HepG2 (cell line): ENCODE data around the gene SVOP. TPM values are rescaled to one million over a fixed set of nuclear protein-coding genes. Genes with fewer than 3 reads are reported as not detected.
"Not testable (repeated sequence)": the region's sequence is repeated elsewhere in the genome, so short reads cannot be mapped to it uniquely, and the experiment has no call there.

ENCODE experiments used
- ATAC-seq: fragments of 200-7000 bp; cut with Tn5 transposase; 3 replicates; pipeline ENCODE4 v1.9.1; 2020; ENCODE audit warnings: mild to moderate bottlenecking, moderate library complexity
- BruUV-seq: library from RNA; stranded (reverse); fragments of 400-500 nt; replicated peaks from 2 replicates; lab custom pipeline; 2021; lab: Mats Ljungman, UMichigan
- CTCF ChIA-PET: fragments of 300-600 bp; formaldehyde crosslinking; extraction: SDS; loops from one replicate; lab custom pipeline; 2021; ENCODE audit warnings: low total read pairs, inconsistent platforms, low intra/inter-chr PET ratio; lab: Yijun Ruan, JAX
- POLR2A ChIA-PET: fragments of 350-600 bp; sonication (Branson Sonifier 250); formaldehyde crosslinking; loops from one replicate; lab custom pipeline; 2020; ENCODE audit warnings: antibody characterized with exemption, inconsistent platforms; lab: Yijun Ruan, JAX
- DNase-seq: peaks from one replicate; pipeline ENCODE4 v3.0.0-alpha.2; 2015; ENCODE audit warnings: low spot score
- FAIRE-seq: peaks from 3 replicates; lab custom pipeline; 2011; peaks lifted over from hg19 to GRCh38; lab: Jason Lieb, UNC
- H2AFZ ChIP-seq: one replicate; pipeline ENCODE4 v1.6.1; 2011; ENCODE audit warnings: low read length, inconsistent platforms
- H3K27ac ChIP-seq: fragments of 300-600 bp; 3 replicates; pipeline ENCODE4 v1.8.0; 2011; ENCODE audit warnings: mixed run types, mild to moderate bottlenecking, mixed read lengths, low read length, inconsistent platforms; ENCODE audit not compliant: insufficient read depth; ENCODE audit errors: extremely low read length
- H3K27me3 ChIP-seq, 2 experiments: fragments of 200-600 bp in 1 of 2; 2 replicates in 1 of 2; 3 replicates in 1 of 2; pipeline versions ENCODE4 v1.6.0 to v1.8.0; 2011; ENCODE audit warnings: low read length in 2 of 2, mild to moderate bottlenecking in 2 of 2, moderate library complexity in 2 of 2, inconsistent platforms in 1 of 2; ENCODE audit not compliant: insufficient read depth in 2 of 2, control insufficient read depth in 1 of 2
- H3K36me3 ChIP-seq, 2 experiments: fragments of 200-600 bp in 1 of 2; replicated peaks in 1 of 2; 2 replicates in 1 of 2; 3 replicates in 1 of 2; pipeline versions ENCODE4 v1.5.1 to v1.8.0; 2011; ENCODE audit warnings: low read length in 2 of 2, inconsistent platforms in 1 of 2; ENCODE audit not compliant: insufficient read depth in 2 of 2, control insufficient read depth in 1 of 2
- H3K4me1 ChIP-seq: 2 replicates; pipeline ENCODE4 v1.5.1; 2012; ENCODE audit warnings: low read length, inconsistent platforms; ENCODE audit not compliant: insufficient read depth
- H3K4me2 ChIP-seq: 2 replicates; pipeline ENCODE4 v1.6.0; 2011; ENCODE audit warnings: low read depth, low read length, inconsistent platforms
- H3K4me3 ChIP-seq, 3 experiments: fragments of 200-600 bp in 1 of 3; sonication (generic), shearing (Covaris generic) in 1 of 3; replicated peaks in 1 of 3; 2 replicates each; pipeline ENCODE4 v1.5.1; 2011 to 2016; ENCODE audit warnings: low read length in 3 of 3, inconsistent platforms in 2 of 3, low read depth in 2 of 3, mild to moderate bottlenecking in 2 of 3, control low read depth in 1 of 3, mixed read lengths in 1 of 3; ENCODE audit not compliant: insufficient read depth in 1 of 3
- H3K79me2 ChIP-seq: one replicate; pipeline ENCODE4 v1.6.1; 2011; ENCODE audit warnings: low read length, inconsistent platforms; ENCODE audit not compliant: insufficient read depth
- H3K9ac ChIP-seq: 2 replicates; pipeline ENCODE4 v1.6.0; 2011; ENCODE audit warnings: mild to moderate bottlenecking, low read depth, low read length, inconsistent platforms; ENCODE audit not compliant: insufficient read depth
- H3K9me3 ChIP-seq: 2 replicates; pipeline ENCODE4 v1.5.1; 2012; ENCODE audit warnings: mild to moderate bottlenecking, low read length
- H4K20me1 ChIP-seq: 2 replicates; pipeline ENCODE4 v1.6.0; 2011; ENCODE audit warnings: inconsistent platforms, mild to moderate bottlenecking, low read length, moderate library complexity; ENCODE audit not compliant: insufficient read depth
- RAD51 ChIP-seq: fragments of 450-650 bp; IDR thresholded peaks from 2 replicates; pipeline ENCODE4 v1.6.1; 2016; ENCODE audit warnings: borderline replicate concordance
- USF2 ChIP-seq, 2 experiments: sonication (generic) in 1 of 2; formaldehyde crosslinking in 1 of 2; IDR thresholded peaks; 2 replicates each; pipeline versions ENCODE4 v1.5.1 to v1.6.1; 2011 to 2020; ENCODE audit warnings: borderline replicate concordance in 1 of 2, low read depth in 1 of 2, low read length in 1 of 2, mild to moderate bottlenecking in 1 of 2, missing genetic modification reagents in 1 of 2, moderate library complexity in 1 of 2
- XRCC5 ChIP-seq: fragments of 200-400 bp; formaldehyde crosslinking; optimal IDR thresholded peaks from 2 replicates; pipeline ENCODE3; 2017; ENCODE audit warnings: mild to moderate bottlenecking, low read length
- WGBS: methylation state at CpG from one replicate; pipeline ENCODE4 v1.1.6; 2017; ENCODE audit warnings: low lambda C conversion rate; 5-methylcytosine and 5-hydroxymethylcytosine counted together
- in situ Hi-C: cut with HindIII; loops from 2 replicates; pipeline ENCODE4 v1.10.0; 2017; ENCODE audit warnings: low pct_unique_long_range_greater_than_20kb; ENCODE audit not compliant: extremely low pct_ligation_motif_present
- intact Hi-C: fragments of 100-400 bp; cut with micrococcal nuclease; formaldehyde crosslinking; loops from one replicate; pipeline ENCODE4 v1.10.0; 2022; ENCODE audit not compliant: unreplicated experiment
- polyA plus RNA-seq, 8 experiments: library from polyadenylated mRNA; depleted of rRNA in 3 of 8; stranded (reverse) in 7 of 8; unstranded in 1 of 8; fragments of >200 nt; fragmentation: Illumina TruSeq in 4 of 8; extraction: Trizol in 4 of 8; gene quantifications; 2 replicates each; pipeline versions ENCODE4 v1.2.1 to v1.2.3, GENCODE V29; 2011 to 2016; ENCODE audit warnings: low read depth in 4 of 8, missing spikeins in 1 of 8, mixed read lengths in 1 of 8; ENCODE audit not compliant: insufficient read depth in 1 of 8
- total RNA-seq, 5 experiments: library from RNA; depleted of rRNA; stranded (reverse); fragments of >200 nt; fragmentation: Illumina TruSeq; extraction: Trizol; gene quantifications; 2 replicates each; pipeline ENCODE4 v1.2.3, GENCODE V29; 2016; ENCODE audit warnings: low read depth in 1 of 5

The SVOP gene
- total and polyA plus RNA-seq, 2 of the 13 experiments (the other 11 are each of a cell fraction or from before 2014, with no cell fraction given), result not detected

- ATAC-seq, result no peak
- no peaks in the 10 kb centered on the region for H3K9me3 ChIP-seq
- no peak overlapping the region for H3K4me3 ChIP-seq
- no peak overlapping the region for H3K9ac ChIP-seq
- in situ Hi-C loops (no loop called here), intact Hi-C loops (no loop called here)
- BruUV-seq, result no TSS peak
- DNase-seq, result no peak
- WGBS, result 1% methylated on average over 4 of the region's 4 CpGs
- H3K79me2 ChIP-seq, result no peaks in the 10 kb centered on the region
- no peak overlapping the region for H2AFZ ChIP-seq
- H4K20me1 ChIP-seq, result no peaks in the 10 kb centered on the region
- H3K27ac ChIP-seq, result no peak overlapping the region
- H3K4me2 ChIP-seq, result no peak overlapping the region
- ChIA-PET CTCF (no interaction called here), POLR2A (interaction anchor here (1.4 kb wide), 1 partner anchor 11 kb away, joined by 3 read pairs; the partner anchor contains the start of gene SSH1)
- H3K4me1 ChIP-seq, result peaks cover 13% of the 10 kb centered on the region
- no peaks in the 10 kb centered on the region for H3K36me3 ChIP-seq
- H3K27me3 ChIP-seq, result no peaks in the 10 kb centered on the region; a peak in 2 of 5 replicates
- TF ChIP-seq USF2 (IDR thresholded peaks at IDR 0.05; ENCODE audit: low read depth, low read length), result 0 out of 2 replicates have a peak, but pooled peaks have one; percentile 27
- TF ChIP-seq USF2 (CRISPR knock-in tag; IDR thresholded peaks at IDR 0.05; ENCODE audit: borderline replicate concordance), result no peak
- TF ChIP-seq XRCC5, result no peak
- peak; percentile 63 for TF ChIP-seq RAD51
- FAIRE-seq, result no peak
These were observed 152.1 kb downstream of the SVOP start for GRCh38 chr12:108868781-108869180.

GRCh38 chr12:108866083-108866482 lies 154.8 kb downstream of the SVOP start:
- in situ Hi-C loops, H3K4me2 ChIP-seq, intact Hi-C loops, H3K4me1 ChIP-seq, H3K9ac ChIP-seq, H3K27me3 ChIP-seq, H3K36me3 ChIP-seq, H3K79me2 ChIP-seq, H3K9me3 ChIP-seq, CTCF ChIA-PET, DNase-seq, FAIRE-seq, H3K4me3 ChIP-seq, H4K20me1 ChIP-seq, H3K27ac ChIP-seq, BruUV-seq, POLR2A ChIA-PET, H2AFZ ChIP-seq, ATAC-seq: not testable (repeated sequence)
- WGBS, result 71% methylated on average over 10 of the region's 10 CpGs
